ENCODE data around the gene MXRA7.

Gene MXRA7

DNA sequence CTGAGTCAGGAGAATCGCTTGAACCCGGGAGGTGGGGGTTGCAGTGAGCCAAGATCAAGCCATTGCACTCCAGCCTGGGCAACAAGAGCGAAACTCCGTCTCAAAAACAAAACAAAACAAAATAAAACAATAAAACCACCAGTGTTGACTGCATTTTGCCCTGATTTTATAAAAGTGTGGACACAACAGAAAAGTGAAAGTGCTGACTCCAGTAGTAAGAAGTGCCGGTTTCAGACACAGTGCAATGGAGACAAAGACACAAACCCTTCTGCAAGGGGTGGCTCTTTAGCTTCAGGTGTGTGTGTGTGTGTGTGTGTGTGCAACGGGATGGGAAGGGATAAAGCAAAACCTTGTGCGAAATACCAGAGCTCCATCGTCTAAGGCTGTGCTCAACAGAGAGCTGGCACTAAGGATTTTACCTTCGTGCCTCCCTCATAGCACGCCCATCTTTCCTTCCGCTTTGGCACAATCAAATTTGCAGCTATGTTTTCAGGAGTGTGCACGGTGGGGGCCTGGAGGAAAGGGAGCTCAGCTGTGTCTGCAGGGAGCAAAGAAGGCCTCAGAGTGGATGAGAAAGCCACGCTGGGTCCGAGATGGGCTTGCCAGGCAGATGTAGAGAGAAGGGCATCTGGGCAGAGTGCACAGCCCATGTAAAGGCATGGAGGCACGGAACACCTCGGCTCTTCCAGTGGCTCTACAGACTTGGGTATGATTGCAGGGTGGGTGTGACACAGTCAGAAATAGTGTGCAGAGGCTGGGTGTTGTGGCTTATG lies 15.5 kb downstream of the MXRA7 start:
- no peak for DNase-seq

DNA sequence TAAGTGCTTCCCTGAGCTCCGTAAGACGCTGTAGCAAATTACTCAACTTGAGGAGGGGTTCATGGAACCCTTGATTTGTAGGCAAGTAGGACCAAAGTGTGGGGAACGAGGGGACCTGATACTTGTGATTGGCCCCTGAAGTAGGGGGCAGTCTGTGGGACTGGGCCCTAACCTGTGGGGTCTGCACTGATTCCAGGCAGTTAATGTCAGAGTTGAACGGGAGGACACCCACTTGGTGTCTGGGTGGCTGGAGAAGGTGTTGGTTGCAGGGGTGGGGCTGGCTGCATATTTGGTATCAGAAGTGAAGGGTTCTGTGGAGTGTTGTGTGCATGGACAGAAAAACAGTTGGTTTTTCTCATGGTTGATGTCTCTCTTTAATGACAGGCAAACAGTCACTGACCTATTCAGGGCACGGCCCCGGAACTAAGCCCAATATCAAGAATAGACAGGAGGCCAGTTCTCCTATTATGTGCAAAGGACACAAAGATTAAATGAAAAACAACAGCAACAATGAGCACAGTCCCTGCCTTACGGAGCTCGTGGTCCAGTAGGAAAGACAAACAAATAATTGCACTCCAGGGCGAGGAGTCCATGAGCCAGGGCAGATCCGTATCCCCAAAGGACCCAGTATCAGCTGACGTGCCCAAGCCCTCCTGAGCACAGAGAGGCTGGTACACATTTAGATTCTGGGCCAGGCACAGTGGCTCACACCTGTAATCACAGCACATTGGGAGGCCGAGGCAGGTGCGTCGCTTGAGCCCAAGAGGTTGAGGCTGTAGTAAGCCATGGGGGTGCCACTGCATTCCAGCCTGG lies 19.2 kb downstream of the MXRA7 start:
- DNase-seq: no peak

DNA sequence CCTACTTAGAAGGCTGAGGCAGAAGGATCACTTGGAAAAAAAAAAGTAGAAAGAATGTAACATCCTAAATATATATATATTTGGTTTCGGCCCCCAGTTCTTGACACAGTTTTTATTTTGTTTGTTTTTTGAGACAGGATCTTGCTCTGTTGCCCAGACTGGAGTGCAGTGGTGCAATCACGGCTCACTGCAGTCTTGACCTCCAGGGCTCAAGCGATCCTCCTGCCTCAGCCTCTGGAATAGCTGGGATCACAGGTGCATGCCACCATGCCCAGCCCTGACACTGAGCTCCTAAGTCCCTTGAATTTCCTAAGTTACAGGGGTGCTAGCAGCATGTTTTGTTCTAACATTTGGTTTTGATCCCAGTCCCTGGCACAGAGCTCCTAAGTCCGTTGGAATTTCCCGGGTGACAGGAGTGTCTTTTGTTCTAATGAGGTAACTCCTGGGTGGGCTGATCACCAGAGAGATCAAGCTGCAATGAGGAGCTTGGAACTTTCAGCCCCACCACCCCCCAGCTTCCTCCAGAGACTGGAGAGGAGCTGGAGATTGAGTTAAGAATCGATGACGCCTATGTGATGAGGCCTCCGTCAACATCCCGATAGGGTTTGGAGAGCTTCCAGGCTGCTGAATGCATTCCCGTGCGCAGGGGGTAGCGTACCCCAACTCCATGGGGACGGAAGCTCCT lies 20.0 kb downstream of the MXRA7 start:
- no peak for DNase-seq

DNA sequence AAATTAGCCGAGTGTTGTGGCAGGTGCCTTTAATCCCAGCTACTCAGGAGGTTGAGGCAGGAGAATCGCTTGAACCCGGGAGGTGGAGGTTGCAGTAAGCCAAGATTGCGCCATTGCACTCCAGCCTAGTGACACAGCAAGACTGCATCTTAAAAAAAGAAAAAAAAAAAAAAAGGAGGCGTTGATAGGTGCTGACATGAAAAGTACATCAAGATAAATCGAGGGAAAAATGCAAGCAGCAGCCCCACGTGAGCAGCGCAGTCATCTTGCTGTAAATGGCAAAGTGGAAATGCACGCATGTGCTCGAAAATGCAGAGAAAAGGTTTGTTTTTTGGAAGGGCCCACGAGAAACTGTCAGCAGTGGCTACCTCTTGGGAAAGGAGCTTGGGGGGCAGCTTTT lies 20.9 kb downstream of the MXRA7 start:
- no peak for DNase-seq

DNA sequence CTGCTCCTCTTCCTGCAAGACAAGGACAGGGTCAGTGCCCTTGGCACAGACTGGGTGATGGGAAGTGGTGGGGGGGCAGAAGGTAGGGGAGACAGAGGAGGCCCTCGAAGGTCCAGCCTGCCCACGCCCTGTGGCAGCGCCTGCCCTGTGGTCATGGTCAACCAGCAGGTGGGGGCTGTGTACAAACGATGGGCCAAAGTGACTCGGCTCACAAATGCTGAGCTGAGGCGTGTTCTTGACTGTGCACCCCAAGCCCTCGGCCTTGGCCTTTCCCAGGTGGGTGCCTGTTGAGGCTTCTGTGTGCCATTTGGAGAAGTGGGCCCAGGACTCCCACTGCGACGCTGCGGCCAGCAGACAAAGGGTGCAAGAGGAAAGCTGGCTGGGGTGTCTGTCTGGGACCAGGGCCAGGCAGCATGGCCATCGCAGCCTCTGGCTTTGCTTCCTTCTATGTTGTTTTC lies 22.6 kb downstream of the MXRA7 start:
- no peak for DNase-seq

DNA sequence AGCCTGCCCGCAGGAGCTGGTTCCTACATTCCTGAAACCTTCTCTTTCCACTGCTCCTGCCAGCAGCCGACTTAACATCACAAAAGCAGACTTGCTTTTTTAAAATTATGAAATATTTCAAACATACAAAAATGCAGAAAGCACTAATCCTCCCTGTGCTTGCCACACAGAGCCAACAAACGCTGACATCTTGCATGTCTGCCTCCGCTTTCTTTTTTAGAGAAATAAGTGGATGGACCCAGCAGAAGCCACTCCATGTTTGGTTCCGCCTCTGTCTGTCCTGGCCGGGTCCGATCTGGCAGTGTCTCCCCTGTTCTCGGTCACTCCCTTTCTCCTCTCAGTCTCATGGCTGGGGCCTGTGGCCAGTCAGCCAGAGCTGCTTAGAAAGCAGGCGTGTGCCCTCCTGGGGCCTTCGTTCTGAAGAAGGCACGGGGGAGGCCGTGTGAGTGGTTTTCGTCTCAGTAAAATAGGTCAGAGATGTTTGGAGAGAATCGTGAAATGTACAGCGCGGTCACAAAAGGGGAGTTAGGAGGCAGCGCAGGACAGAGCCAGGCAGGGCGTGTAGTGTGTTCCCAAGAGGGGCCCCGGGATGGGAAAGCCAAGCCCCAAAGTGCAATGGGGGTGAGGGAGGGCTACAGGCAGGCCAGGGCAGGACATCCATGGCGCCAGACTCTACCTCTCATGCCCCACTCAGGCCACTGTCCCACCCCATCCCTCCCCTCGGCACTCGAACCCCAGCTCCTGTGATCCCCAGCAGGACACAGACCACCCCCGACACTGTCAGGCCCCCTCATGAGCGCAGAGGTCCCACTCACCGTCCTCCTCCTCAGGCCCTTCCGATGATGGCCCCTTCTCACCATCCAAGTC lies 23.2 kb downstream of the MXRA7 start:
- DNase-seq: no peak

DNA sequence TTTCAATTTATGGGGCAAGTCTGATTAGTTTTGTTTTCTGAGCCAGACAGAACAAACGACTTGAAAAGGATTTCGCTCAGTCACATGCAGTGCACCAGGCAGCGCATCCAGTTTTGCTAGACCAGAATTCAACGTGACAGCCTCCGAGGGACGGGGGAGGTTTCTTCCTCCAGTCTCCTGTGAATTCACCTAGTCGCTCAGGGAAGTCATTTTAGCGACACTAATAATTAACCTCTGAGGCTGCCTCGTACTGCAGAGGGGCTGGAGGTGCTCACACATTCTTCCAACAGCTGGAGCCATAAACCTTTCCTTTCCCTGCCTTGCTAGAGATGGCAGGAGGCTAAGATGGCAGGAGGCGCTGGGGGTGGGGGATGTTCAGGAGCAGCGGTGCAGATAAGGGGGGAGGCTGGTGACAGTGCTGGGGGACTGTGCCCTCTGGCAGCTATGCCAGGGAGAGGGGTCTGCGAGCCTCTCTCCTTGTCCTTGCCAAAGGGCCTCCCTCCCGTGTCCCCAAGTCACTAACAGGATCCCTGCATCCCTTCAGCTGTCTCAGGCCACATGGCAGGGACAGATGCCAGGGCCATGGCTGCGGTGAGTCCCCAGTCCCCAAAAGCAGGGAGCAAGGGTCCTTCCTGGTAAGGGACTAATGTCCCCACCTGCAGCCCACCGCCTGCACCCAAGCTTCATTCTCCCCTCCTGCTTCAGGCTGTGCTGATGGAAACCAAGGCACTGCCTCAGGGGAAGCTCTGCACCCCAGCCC lies 24.0 kb downstream of the MXRA7 start:
- DNase-seq: no peak

DNA sequence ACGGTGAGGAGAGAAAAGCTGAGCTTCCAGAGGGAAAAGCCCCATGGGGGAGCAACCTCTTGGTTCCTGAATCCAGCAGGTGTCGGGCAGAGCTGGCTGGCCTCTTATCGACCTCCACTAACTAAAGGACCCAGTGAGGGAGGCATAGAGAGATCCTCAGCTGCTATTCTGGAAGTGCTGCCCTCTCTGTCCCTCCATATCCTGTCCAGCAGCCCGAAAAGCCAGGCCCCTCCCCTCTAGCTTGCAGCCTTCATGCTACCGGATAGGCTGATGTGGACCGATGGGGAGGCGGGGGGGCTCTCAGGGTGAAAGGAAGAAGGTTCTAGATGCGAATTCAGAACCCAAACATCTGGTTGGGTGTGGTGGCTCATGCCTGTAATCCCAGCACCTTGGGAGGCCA lies 24.9 kb downstream of the MXRA7 start:
- DNase-seq: no peak

DNA sequence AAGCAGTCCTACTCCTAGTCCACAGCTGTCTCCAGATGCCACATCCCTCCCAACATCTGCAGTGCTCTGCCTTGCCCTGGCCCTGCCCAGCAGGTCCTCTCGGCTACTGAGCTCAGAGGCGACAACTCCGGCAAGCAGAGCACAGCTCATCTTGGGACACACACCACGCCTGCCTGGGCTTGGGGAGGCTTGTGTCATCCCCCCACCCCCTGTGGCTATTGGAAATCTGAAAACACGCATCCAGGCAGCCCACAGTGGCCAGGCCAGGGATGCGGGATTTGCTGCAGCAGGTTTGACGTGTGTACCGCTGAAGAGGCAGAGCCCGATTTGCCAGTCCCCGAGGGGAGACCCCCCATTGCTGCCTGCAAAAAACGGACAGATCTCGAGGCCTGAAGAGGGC lies 25.4 kb downstream of the MXRA7 start:
- DNase-seq: no peak

DNA sequence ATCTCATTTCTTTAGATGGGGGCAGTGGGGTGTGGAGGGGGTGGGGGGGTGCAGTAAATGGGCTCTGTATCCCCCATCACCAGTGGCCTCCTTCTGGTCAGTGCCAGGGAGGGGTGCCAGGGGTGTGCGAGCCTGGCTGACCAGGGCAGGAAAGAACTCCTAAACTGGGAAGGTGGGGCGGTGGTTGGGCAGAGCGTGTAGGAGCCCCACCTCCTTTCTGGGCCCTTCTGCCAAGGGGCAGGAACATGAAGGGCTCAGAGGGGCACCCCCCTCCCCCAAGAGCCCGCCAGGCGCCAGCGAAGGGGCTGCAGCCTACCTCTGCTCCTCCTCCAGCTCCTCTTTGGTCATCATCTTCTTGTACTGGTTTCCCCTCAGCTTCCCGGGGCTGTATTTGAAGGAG lies 26.0 kb downstream of the MXRA7 start:
- DNase-seq: no peak

DNA sequence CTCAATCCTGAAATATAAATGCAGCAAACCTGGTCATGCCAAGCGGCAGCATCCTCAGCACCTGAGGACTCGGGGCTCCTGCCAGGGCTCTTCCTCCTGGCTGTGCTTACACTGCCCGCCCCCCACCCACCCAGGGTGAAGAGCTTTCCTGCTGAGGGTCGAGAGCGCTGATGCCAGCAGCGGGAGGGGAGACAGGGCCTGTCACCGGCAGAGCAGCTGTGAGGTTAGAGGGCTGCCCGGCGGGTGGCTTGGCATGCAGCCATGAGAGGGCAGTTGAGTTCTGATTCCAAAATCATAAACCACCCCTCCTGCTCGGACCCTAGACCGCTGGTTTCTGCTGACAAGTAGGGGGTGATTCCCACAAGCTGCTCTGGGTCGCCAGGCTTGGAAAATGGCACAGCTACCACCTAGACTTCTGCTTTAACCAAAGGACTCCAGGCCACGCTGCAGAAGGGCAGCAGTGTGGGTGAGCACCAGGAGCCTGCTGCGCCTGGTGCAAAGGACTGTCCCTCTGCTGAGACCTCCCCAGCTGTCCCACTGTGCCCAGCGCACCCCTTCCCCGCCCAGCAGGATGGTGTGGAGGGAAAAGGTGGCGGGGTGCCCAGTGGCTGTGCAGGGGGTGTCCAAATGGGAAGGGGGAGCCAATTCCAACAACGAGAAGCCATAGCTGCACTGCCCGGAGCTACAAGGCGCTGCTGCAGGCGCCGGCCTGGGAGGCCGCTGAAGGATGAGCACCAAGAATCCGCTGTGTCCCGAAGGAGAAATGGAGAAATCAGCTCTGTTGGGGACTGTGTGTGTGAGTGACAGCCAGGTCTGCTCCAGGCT lies 26.6 kb downstream of the MXRA7 start:
- no peak for DNase-seq

DNA sequence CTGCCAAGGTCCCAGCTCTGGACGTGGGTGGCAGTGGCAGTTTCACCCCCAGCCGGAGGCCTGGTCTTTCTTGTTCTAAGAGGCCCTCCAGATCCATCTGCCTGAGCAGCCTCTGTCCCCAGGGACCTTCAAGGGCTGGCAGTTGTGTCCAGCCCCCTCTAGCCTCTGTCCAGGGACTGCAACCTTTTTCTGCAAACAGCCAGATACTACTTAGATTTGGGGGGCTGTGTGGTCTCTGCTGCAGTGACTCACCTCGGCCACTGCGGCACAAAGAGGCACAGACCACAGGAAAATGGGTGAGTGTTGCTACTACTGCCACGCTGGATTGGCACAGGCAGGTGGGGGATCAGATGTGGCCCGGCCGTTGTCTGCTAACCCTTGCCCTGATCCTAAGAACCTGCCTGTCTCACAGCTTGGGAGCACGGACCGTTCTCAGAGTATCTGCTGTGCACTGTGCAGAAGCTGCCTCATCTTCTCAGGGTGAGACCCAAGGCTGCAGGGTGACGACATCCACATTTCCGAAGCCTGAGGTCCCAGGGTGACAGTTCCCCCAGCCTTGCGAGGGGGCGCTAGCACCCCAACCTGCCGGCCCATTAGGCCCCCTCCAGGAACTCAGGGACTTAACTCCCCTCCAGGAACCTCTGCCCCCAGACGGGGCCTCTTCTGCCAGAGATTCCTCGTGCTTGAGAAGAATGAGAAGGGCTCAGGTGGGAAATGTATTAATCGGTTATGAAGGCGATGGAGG lies 27.6 kb downstream of the MXRA7 start:
- no peak for DNase-seq

DNA sequence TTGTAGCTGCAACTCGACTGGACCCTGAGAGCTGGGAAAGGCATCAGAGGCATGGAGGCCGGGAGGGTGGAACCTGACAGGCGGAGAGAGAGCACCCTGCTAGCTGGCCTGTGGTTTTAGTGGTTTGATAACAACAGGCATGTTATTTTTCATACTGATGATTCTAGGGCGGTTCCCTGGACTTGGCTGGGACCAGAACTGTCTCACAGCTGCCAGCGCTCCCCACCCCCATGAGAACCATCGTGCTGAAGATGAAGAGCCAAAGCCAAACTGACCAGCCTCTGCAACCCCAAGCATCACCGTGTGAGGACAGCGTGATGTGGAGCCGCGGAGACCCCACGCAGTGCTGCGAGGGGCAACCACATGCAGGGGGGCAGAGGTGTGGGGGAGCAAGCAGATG lies 28.5 kb downstream of the MXRA7 start:
- no peak for DNase-seq

DNA sequence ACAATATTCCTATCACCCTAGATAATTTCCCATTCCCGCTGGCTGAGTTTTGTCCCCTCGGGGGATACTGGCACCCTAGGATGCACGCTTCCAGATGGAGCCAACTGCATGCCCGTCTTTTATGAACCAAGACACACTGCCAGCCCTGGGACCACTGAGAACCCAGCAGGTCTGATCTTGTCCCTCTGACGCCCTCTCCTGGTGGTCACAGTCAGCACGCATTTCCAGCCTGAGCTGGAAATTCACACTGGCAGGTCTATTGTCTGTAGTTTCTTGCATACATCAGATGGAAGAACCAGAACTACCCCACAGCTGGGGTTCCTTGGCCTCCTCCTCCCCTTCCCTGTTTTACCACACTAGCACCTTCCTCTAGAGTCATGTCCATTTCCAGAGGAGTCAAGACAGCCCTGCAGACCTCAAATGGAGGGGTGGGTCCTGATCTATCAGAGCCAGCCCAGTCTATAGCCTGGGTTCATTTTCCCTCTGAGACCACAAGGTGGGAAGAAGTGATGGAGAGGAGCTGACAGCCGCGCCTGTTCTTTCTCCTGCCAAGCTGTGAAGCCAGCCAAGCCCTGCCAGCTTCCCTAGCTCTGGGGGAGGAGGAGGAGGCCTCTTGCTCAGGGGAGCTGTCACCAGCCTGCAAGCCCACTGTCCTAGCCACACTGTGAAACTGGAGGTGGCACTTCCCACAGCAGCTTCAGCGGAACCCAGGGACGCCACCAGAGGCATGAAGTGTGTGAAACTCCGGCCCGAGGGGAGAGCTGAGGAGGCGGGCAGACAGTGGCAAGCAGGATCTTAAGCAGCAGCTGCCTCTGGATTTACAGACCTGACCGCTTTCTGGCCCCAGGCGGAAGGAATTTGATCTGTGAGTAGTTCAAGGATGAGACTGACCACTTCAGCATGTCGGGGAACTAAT lies 29.3 kb downstream of the MXRA7 start:
- peak; percentile 51 for DNase-seq

DNA sequence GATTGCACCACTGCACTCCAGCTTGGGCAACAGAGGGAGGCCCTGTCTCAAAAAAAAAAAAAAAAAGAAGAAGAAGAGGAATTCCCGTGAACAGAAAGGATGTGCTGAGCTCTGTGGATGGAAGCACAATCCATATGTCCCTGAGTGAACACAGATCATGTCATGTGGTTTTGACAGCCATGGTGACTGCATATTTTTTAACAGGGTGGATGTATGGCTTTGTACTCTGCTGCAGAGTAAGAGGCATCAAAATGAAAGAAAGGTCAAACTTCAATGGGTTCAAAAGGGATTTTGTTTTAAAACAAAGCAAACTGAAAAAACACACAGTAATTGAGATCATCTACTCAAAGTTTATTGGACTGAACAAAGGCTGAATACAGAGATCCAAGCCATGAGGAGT lies 31.5 kb downstream of the MXRA7 start:
- no peak for DNase-seq

DNA sequence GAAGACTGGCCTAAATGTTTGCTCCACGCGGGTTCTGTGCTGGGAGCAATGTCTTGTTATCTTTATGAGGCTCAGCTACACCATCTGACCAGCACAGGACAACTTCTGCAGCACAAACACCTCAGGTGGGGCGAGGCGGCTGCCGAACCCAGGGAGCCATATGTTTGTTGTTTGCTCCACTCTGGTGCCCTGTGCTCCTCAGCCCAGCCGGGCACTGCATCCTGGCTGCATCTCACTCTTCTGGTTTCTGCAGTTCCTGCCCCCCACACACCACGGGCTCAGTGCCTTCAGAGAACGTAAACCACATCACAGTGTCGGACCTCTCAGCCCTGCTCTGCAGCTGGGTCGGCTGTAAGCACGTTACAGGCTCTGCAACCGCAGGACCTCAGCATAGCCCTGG lies 32.4 kb downstream of the MXRA7 start:
- peak; percentile 17 for DNase-seq

DNA sequence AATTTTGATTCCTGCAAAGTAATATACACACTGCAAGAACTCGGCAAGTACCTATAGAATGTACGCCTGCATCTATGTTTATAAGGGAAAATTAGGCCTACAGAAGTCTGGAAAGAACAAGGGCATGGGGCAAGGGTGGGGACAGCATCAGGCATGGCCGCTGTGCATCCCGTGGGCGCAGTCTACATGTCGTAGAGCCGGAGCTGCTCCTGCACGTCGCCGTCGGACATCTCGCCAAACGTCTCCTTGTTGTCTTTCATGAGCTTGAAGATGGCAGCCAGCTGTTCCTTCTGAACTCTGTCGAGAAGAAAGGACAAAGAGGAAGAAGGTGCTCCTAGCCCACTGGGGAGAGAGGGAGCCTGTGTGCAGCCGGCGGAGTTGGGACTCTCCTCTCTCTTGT lies 33.4 kb downstream of the MXRA7 start:
- no peak for DNase-seq

DNA sequence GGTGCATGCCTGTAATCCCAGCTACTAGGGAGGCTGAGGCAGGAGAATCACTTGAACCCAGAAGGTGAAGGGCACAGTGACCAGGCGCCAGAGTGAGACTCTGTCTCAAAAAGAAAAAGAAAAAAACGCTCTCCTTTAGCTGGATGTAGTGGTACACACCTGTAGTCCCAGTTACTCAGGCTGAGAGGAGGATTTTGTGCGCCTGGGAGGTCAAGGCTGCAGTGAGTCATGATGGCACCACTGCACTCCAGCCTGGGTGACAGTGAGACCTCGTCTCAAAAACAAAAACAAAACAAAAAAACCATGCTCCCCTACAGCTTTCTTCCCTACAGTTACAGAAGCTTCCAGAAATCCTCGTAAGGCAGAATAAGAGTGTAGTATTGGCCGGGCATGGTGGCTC lies 34.1 kb downstream of the MXRA7 start:
- DNase-seq: no peak

DNA sequence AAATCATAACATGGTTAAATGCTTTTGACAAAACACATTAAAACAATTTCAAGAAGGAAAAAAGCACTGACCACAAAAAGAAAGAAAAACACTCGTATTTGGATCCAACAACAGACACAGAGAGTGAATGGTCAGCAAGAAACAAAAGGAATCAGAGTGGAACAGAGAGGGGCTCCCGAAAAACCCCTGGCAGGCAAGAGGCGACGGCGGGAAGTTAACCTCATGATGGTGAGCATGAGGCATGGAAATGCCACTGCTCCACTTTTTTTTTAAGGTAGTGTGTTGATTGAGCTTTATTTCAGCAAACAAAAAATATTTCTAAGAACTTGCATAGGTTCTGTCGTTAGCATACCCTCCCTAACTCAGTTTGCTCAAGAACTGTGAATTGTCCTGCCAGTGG lies 35.1 kb downstream of the MXRA7 start:
- DNase-seq: no peak
